Measurements from ENCODE around the gene CABLES1.

GRCh38 chr18:23183411-23184150 is 48.3 kb downstream of the CABLES1 start:
- TF ChIP-seq NFRKB (IDR thresholded peaks at IDR 0.05) (no peak), BHLHE40 (IDR thresholded peaks at IDR 0.05; ENCODE audit: borderline replicate concordance) (no peak), TARDBP (IDR thresholded peaks at IDR 0.05) (no peak)
